Inflammatory macrophage treated with lipopolysaccharide for 4 hours (primary cell): Measurements from ENCODE around the gene PES1.
A peak's percentile ranks its signal among the peaks of the same experiment; 100 is the strongest.
"Not testable (repeated sequence)": the region's sequence is repeated elsewhere in the genome, so short reads cannot be mapped to it uniquely, and the experiment has no call there.

Experiments used
- DNase-seq: peaks from one replicate; pipeline ENCODE4 v3.0.0-alpha.2; 2020

Gene PES1

GRCh38 chr22:30607300-30607930 lies 15.7 kb upstream of the PES1 start:
- no peak for DNase-seq

GRCh38 chr22:30606455-30607299 lies 15.0 kb upstream of the PES1 start, which contains the start of gene TCN2:
Gene TCN2, plus strand, starts transcription at chr22:30607174. Its CDS starts 158 bp downstream, at chr22:30607332.
- DNase-seq, result peak; percentile 76

- DNase-seq, result peak; percentile 62
Measured at GRCh38 chr22:30605449-30606110, 13.9 kb upstream of the PES1 start.

GRCh38 chr22:30604723-30605122 lies 13.0 kb upstream of the PES1 start:
- DNase-seq, result no peak

- no peak for DNase-seq
Measured at GRCh38 chr22:30603801-30604200, 12.1 kb upstream of the PES1 start.

GRCh38 chr22:30602049-30602448 lies 10.3 kb upstream of the PES1 start:
- DNase-seq, result no peak

- no peak for DNase-seq
Measured at GRCh38 chr22:30601464-30601863, 9.8 kb upstream of the PES1 start.

- peak; percentile 46 for DNase-seq
Measured at GRCh38 chr22:30600921-30601320, 9.2 kb upstream of the PES1 start.

- no peak for DNase-seq
Measured at GRCh38 chr22:30598986-30599385, 7.3 kb upstream of the PES1 start.

GRCh38 chr22:30596886-30597285 lies 5.2 kb upstream of the PES1 start:
- DNase-seq, result no peak

GRCh38 chr22:30596199-30596598 lies 4.5 kb upstream of the PES1 start:
- no peak for DNase-seq

- not testable (repeated sequence) for DNase-seq
Measured at GRCh38 chr22:30592360-30592713, 627 bp upstream of the PES1 start.

- DNase-seq, result peak; percentile 4
Measured at GRCh38 chr22:30591191-30591587, 521 bp downstream of the PES1 start.

GRCh38 chr22:30586414-30586813 lies 5.3 kb downstream of the PES1 start:
- DNase-seq, result no peak

- no peak for DNase-seq
Measured at GRCh38 chr22:30584441-30584840, 7.3 kb downstream of the PES1 start.

GRCh38 chr22:30582788-30583545 lies 8.7 kb downstream of the PES1 start:
- DNase-seq, result no peak

GRCh38 chr22:30582051-30582450 lies 9.7 kb downstream of the PES1 start:
- DNase-seq, result no peak

- no peak for DNase-seq
Measured at GRCh38 chr22:30580896-30581295, 10.8 kb downstream of the PES1 start.

GRCh38 chr22:30578481-30578880 lies 13.2 kb downstream of the PES1 start:
- DNase-seq, result no peak

- DNase-seq, result no peak
Measured at GRCh38 chr22:30575859-30576258, 15.9 kb downstream of the PES1 start.

GRCh38 chr22:30574997-30575671 lies 16.6 kb downstream of the PES1 start:
- DNase-seq, result no peak
